Activated CD4-positive, alpha-beta T cell treated with anti-CD3 and anti-CD28 coated beads, Interleukin-2, amount 50 U/mL, for 16 hours (primary cell): ENCODE data around the gene AOAH.

Experiments
- DNase-seq: peaks from one replicate; pipeline ENCODE4 v3.0.0-alpha.2; 2020

AOAH gene

GRCh38 chr7:36723951-36724664 is at the start of gene AOAH:
Gene AOAH (minus strand): TSS chr7:36724494. CDS start chr7:36724148, 346 bp downstream.
- DNase-seq = peak; percentile 94

GRCh38 chr7:36766451-36766850 is 42.2 kb upstream of the AOAH start:
- no peak for DNase-seq

GRCh38 chr7:36765605-36766004 is 41.3 kb upstream of the AOAH start:
- DNase-seq = no peak

DNA sequence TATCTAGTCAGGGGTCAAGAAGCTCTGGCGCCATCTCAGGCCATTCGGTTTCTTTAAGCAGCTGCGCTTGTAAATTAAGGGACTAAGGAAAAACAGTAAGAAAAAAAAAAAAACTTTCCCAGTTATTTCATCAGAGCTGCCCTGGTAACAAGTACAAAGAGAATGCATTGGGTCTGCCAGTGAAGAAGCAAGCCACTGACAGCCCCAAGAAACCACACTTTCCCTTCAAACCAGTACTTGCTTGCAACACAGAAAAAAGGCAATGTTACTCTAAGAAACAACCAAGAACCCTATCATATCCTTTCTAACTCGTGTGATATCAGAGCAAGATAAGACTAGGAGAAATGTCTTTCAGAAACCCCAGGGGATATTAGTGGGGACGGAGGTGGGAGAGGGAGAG is 40.6 kb upstream of the AOAH start:
- peak; percentile 38 for DNase-seq

GRCh38 chr7:36763132-36763816 is 39.0 kb upstream of the AOAH start:
- DNase-seq = no peak

DNA sequence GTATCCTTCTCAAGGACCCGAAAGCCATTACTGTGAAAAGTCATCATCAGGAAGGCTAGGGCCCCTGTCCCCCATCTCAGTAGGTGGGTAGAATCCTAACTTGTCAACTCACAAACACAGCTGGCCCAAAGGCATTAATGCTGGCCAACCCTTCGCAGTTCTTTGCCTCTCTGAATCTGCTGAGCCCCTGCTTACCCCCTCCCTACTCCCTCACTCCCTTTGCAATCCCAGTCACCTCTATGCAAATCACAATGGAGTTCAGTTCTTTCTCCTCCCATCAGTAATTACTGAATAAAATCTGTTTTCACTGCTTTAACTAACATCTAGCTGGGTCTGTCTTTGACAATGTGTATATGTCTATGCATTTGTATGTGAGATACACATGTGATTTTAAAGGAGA is 38.1 kb upstream of the AOAH start:
- no peak for DNase-seq

DNA sequence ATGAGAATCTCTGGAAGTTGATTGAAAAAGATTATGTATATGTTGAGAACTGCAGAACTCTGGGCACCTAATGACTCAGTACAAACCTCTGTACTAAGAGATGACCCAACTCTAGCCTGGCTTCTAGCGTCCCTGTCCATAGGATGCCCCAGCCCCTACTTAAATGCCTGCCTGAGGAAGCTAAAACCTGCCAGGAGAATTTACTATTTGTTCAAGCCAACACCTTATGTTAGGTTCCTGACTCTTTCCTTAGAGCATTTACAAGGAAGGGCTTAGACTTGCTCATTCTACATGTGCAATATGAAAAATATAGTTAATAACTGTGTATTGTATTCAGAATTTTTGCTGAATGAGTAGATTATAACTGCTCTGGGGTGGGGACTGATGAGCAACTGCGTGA is 37.5 kb upstream of the AOAH start:
- DNase-seq = no peak

GRCh38 chr7:36760856-36761762 is 36.8 kb upstream of the AOAH start:
- no peak for DNase-seq

- no peak for DNase-seq
Measured at GRCh38 chr7:36758879-36759278, 34.6 kb upstream of the AOAH start.

- DNase-seq = no peak
Measured at GRCh38 chr7:36755484-36755883, 31.2 kb upstream of the AOAH start.

DNA sequence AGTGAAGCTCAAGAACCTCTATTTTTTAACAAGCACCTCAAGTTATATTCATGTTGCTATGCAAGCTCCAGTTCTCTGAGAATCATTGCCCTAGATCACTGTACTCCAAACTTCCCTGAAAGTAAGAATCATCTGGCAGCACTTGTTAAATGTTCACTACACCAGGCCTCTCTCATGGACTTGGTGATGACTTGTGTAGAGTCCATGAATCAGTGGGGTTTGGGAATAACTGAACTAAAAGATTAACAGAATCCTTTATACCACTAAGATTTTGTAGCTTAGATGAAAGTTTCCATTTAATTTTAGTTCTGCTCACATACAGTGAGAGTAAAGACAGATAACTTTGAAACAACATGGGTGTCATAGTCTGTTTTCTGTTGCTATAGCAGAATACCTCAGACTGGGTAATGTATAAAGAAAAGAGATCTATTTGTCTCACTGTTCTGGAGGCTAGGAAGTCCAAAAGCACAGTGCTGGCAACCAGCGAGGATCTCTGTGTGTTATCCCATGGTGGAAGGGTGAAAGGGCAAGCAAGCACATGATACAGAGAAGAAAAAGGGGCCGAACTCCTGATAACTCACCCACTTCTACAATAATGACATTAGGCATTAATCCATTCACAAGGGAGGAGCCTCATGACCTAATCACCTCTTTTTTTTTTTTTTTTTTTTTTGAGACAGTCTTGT is 27.9 kb upstream of the AOAH start:
- DNase-seq = no peak

DNA sequence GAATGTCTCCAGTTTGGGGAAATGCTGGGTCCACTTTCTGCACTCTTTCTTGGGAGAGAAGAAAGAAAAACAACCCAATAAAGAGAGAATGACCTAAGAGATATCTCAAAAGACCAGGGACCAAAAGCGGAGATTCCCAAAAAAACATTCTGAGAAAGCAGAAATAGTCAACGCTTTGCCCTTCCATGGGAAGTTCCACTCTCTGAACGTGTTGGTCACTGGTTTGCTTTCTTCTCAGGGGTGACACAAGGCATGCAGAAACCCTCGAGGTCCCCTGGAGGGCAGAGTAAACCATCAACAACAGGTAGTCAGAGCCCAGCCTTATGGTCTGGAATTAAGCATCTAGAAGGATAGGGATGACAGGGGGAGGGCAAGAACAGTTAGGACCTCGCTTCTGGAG is 26.2 kb upstream of the AOAH start:
- DNase-seq = no peak

- no peak for DNase-seq
Measured at GRCh38 chr7:36749282-36749960, 25.1 kb upstream of the AOAH start.

GRCh38 chr7:36748017-36748487 is 23.8 kb upstream of the AOAH start:
- peak; percentile 78 for DNase-seq

- no peak for DNase-seq
Measured at GRCh38 chr7:36747280-36748016, 23.2 kb upstream of the AOAH start.

- no peak for DNase-seq
Measured at GRCh38 chr7:36746347-36746746, 22.1 kb upstream of the AOAH start.

DNA sequence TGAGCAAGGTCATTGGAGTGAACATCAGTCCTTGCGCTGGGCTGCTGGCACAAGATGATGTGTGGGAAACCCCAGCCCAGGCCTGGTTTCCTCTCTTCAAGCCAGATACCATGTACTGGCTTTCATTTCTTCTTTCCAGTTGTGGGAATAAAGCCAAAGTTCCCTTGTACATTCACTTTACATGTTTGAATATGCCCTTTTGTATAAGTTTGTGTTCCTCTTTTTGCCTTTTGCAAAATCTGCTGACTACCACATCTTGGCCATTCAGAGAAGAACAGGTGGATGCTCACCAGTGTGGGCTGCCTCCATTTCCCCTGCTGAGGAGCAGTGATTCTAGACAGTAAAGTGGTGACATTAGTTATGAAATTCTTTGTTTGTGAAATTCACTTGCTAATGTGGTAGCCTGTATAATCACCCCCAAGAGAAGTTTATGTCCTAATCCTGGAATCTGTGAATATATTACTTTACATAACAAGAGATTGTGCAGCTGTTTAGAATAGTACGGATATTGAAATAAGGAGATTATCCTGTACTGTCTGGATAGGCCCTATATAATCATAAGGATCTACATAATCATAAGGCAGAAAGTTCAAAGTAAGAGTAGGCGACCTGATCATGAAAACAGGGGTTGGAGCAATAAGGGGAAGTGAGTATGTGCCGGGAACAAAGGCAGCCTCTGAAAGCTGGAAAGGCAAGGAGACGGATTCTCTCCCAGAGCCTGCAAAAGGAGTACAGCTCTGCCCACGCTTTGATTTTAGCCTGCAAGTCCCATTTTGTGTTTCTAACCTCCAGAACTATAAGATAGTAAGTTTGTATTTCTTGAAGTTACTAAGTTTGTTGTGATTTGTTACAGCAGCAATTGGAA is 18.8 kb upstream of the AOAH start:
- no peak for DNase-seq

DNA sequence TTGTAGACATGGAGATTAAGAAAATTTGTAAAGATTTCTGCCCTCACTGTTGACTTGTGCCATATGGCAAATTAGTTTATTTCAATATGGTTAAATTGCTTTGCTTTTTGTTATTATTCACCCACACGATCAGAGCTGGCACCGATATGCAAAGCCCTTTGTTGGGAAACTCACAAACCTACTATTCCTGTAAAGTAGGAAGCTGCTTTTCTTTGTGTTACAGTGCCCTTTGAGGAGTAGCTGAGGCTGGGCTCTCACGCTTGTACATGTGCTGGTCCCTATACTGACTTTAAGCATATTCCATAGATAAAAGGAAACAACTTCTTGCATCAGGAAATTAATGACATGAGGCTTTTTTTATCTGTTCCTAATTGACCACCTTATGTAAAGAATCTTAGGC is 17.6 kb upstream of the AOAH start:
- DNase-seq = no peak

GRCh38 chr7:36739351-36739750 is 15.1 kb upstream of the AOAH start:
- DNase-seq = no peak

DNA sequence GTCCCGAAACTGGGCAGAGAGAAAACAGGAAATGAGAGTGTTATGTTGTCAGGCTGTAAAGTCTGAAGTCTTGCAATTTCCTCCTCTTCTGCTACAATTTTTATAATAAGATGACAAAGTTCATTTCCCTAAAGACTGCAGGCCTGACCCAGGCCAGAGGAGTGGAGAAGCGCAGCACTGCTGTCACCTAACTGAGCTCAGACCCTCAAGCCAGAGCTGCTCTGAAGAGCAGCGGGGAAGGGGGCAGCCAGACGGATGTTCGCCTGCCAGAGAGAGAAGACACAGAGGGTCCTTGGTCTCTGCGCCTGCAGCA is 12.6 kb upstream of the AOAH start:
- peak; percentile 66 for DNase-seq
